ENCODE results near the gene RNGTT.

RNGTT gene

DNA sequence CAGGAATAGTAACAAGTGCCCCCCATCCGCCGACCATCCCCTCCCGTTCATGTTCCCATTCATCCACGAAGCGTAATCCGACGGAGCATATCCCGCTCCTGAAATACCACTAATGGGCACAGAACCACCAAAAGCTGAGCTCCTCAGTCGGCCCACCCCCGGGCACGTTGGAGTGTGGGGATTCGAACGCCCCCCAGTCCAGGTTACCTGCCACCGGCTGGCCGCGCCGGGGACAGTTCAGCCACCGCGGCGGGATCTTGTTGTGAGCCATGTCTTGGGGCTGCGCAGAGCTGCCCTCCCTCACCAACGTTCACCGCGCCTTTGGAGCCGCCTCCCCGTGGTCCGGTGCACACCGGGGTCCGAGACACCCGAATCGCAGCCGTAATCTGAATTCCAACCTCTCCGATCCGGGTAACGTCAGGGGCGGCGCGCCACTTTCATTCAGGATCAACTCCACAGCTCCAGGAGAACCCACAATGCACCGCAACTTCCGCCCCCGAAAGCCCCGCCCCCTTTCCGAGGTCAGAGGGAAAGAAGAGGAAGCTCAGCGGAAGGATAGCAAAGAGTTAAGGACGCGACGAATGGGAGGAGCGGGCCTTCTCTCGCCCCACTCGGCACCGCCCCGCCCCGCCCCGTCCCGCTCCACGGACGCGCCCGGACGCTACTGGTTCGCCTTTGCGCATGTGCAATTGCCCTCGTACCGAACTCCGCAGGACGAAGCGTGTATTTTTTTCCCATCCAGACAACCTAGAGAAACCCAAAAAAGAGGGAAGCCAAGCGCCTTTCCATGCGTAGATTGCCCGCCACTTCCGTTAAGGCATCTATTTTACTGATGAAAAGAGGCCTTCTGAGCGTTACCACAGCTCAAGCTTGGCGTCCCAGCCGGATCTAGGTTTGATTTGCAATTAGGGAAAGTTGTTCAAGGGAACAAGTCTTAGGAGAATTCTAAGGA, at the start of gene RNGTT:
TSS of gene RNGTT (minus strand) at position 480 of the 952 bp plus-strand sequence. CDS start at position 271, 209 bp downstream.
- Mint-ChIP-seq H3K4me1 (ENCODE audit: low read depth) (peaks cover 27% of the 10 kb centered on the region), H3K9me3 (no peaks in the 10 kb centered on the region), H3K4me3 (peak within 1 kb of the TSS; percentile 98), H3K27me3 (ENCODE audit: low read depth) (peaks cover 4% of the 10 kb centered on the region), H3K36me3 (ENCODE audit: low read depth) (peaks cover 8% of the 10 kb centered on the region), H3K27ac (peak within 1 kb of the TSS; percentile 90)

DNA sequence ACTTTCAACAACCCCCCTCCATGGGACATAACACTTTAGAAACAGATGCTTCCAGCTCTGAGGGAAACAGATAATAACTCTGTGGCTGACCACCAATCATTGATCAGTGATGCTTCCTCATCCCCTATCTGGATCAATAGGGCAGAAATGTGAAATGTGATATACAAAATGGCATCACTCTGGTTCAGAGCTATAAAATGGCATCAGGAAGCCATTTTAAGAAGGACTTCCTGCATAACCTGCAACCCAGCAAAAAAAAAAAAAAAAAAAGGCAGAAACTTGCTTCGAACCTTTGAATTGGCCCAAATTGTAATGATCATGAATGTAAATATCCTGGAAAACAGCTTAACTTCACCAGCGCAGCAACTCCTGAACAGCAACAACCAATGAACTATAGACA, 48.0 kb upstream of the RNGTT start:
- Mint-ChIP-seq H3K4me3 (no peak overlapping the region), H3K27me3 (ENCODE audit: low read depth) (no peaks in the 10 kb centered on the region), H3K27ac (no peak overlapping the region), H3K9me3 (peaks cover 11% of the 10 kb centered on the region), H3K4me1 (ENCODE audit: low read depth) (peaks cover 3% of the 10 kb centered on the region), H3K36me3 (ENCODE audit: low read depth) (no peaks in the 10 kb centered on the region)

DNA sequence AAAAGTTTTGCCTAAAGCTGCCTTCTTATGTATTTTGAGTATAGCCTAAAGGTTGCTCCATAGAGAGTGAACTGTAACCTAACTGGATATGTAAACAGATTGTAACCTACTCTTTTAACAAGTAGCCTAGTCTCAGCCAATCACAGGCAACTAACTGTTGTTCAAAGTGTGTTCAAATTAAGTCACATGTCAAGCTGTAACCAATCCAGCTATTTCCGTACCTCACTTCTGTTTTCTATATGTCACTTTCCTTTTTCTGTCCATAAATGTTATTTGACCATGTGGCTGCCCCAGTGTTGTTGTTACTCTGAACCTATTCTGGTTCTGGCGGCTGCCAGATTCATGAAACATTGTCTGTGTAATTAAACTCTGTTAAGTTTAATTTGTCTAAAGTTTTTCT, 47.4 kb upstream of the RNGTT start:
- H3K27ac Mint-ChIP-seq, result no peak overlapping the region
- no peak overlapping the region for H3K4me3 Mint-ChIP-seq
- peaks cover 8% of the 10 kb centered on the region for H3K9me3 Mint-ChIP-seq
- no peaks in the 10 kb centered on the region for H3K27me3 Mint-ChIP-seq (ENCODE audit: low read depth)
- peaks cover 3% of the 10 kb centered on the region for H3K4me1 Mint-ChIP-seq (ENCODE audit: low read depth)
- no peaks in the 10 kb centered on the region for H3K36me3 Mint-ChIP-seq (ENCODE audit: low read depth)

DNA sequence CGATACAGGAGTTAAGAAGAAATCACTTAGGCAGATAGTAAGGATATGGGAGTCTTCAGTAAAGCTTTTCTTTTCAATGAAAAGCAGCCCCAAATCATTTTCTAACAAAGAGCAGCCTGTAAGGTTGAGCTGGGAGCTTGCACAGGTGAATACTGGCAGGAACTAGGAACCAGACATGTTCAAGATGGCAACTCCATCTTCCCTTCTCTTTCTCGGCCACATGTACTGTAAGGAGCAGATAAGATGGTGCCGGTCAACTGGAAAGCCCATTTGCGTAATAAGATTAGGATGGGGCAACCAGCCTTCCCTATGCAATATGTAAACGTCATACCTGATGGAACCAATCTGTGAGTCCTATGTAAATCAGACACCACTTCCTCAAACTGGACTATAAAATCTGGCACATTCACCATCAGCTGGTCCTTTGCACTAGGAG, 46.2 kb upstream of the RNGTT start:
- Mint-ChIP-seq H3K36me3 (ENCODE audit: low read depth) (no peaks in the 10 kb centered on the region), H3K27me3 (ENCODE audit: low read depth) (no peaks in the 10 kb centered on the region), H3K4me1 (ENCODE audit: low read depth) (peaks cover 3% of the 10 kb centered on the region)

GRCh38 chr6:89008815-89009374, 45.5 kb upstream of the RNGTT start:
- peaks cover 8% of the 10 kb centered on the region for H3K9me3 Mint-ChIP-seq
- H3K27me3 Mint-ChIP-seq (ENCODE audit: low read depth), result no peaks in the 10 kb centered on the region
- H3K4me1 Mint-ChIP-seq (ENCODE audit: low read depth), result peaks cover 3% of the 10 kb centered on the region
- H3K27ac Mint-ChIP-seq, result no peak overlapping the region
- H3K4me3 Mint-ChIP-seq, result no peak overlapping the region
- H3K36me3 Mint-ChIP-seq (ENCODE audit: low read depth), result no peaks in the 10 kb centered on the region

More for the DNA sequence above, 46.2 kb upstream of the RNGTT start:
- peaks cover 8% of the 10 kb centered on the region for H3K9me3 Mint-ChIP-seq
- no peak overlapping the region for H3K27ac Mint-ChIP-seq
- H3K4me3 Mint-ChIP-seq, result no peak overlapping the region

GRCh38 chr6:89008001-89008814, 44.8 kb upstream of the RNGTT start:
- H3K36me3 Mint-ChIP-seq (ENCODE audit: low read depth), result no peaks in the 10 kb centered on the region
- H3K4me3 Mint-ChIP-seq, result no peak overlapping the region
- no peak overlapping the region for H3K27ac Mint-ChIP-seq

DNA sequence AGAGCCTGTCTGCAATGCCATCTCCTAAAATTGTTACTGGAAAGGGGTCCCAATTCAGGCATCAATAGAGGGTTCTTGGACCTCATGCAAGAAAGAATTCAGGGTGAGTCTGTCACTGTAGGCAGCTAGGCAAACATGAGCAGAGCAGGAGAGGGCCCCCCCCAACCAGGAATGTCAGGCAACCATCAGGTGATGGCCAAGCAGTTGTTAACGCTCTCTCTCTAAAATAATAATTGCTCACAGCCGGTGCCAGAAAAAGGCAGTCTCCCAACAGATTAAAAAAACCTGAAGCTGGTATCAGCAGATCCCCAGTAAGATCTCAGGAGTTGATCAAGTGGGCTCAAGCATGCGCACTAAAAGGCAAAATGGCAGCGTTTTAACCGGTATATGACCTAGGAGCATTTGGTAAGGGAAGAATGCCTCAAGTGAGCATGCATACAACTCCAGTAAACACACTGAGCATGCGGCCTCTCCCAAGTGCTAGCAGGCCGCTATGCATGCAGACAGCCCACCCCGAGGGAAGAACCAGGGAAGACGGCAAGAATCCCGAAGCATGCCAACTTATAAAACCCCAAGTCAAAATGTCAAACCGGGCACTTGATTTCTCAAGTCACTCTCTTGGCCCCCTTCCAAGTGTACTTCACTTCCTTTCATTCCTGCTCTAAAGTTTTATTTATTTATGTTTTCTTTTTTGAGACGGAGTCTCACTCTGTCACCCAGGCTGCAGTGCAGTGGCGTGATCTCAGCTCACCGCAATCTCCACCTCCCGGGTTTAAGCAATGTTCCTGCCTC, 44.0 kb upstream of the RNGTT start:
- H3K36me3 Mint-ChIP-seq (ENCODE audit: low read depth), result no peaks in the 10 kb centered on the region
- no peak overlapping the region for H3K4me3 Mint-ChIP-seq
- peaks cover 3% of the 10 kb centered on the region for H3K4me1 Mint-ChIP-seq (ENCODE audit: low read depth)
- H3K27me3 Mint-ChIP-seq (ENCODE audit: low read depth), result no peaks in the 10 kb centered on the region
- no peak overlapping the region for H3K27ac Mint-ChIP-seq
- peaks cover 8% of the 10 kb centered on the region for H3K9me3 Mint-ChIP-seq

More at GRCh38 chr6:89008001-89008814, 44.8 kb upstream of the RNGTT start:
- Mint-ChIP-seq H3K4me1 (ENCODE audit: low read depth) (peaks cover 3% of the 10 kb centered on the region), H3K9me3 (peaks cover 8% of the 10 kb centered on the region), H3K27me3 (ENCODE audit: low read depth) (no peaks in the 10 kb centered on the region)

DNA sequence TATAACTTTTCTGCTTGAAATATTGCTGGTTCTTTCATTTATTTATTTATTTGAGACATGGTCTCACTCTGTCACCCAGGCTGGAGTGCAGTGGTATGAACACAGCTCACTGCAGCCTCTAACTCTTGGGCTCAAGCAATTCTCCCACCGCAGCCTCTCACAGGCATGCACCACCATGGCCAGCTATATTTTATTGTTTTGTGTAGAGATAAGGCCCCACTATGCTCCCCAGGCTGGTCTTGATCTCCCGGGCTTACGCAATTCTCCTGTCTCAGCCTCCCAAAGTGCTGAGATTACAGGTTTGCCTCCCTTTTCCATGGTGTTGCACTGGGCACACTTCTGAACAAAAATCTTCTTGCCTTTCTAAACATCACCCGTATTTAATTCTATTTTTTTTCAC, 39.1 kb upstream of the RNGTT start:
- Mint-ChIP-seq H3K4me3 (no peak overlapping the region), H3K27ac (no peak overlapping the region), H3K27me3 (ENCODE audit: low read depth) (no peaks in the 10 kb centered on the region), H3K4me1 (ENCODE audit: low read depth) (peaks cover 3% of the 10 kb centered on the region), H3K9me3 (no peaks in the 10 kb centered on the region), H3K36me3 (ENCODE audit: low read depth) (no peaks in the 10 kb centered on the region)

GRCh38 chr6:88997327-88997726, 33.9 kb upstream of the RNGTT start:
- no peaks in the 10 kb centered on the region for H3K4me1 Mint-ChIP-seq (ENCODE audit: low read depth)
- H3K9me3 Mint-ChIP-seq, result no peaks in the 10 kb centered on the region
- H3K27ac Mint-ChIP-seq, result no peak overlapping the region
- no peak overlapping the region for H3K4me3 Mint-ChIP-seq
- H3K36me3 Mint-ChIP-seq (ENCODE audit: low read depth), result no peaks in the 10 kb centered on the region
- H3K27me3 Mint-ChIP-seq (ENCODE audit: low read depth), result no peaks in the 10 kb centered on the region

GRCh38 chr6:88992741-88993552, 29.5 kb upstream of the RNGTT start:
- H3K27me3 Mint-ChIP-seq (ENCODE audit: low read depth), result no peaks in the 10 kb centered on the region
- H3K4me3 Mint-ChIP-seq, result no peak overlapping the region
- no peaks in the 10 kb centered on the region for H3K4me1 Mint-ChIP-seq (ENCODE audit: low read depth)
- H3K9me3 Mint-ChIP-seq, result no peaks in the 10 kb centered on the region
- no peaks in the 10 kb centered on the region for H3K36me3 Mint-ChIP-seq (ENCODE audit: low read depth)
- no peak overlapping the region for H3K27ac Mint-ChIP-seq

- H3K4me3 Mint-ChIP-seq, result no peak overlapping the region
- no peaks in the 10 kb centered on the region for H3K9me3 Mint-ChIP-seq
Observed at GRCh38 chr6:88989215-88989614, 25.8 kb upstream of the RNGTT start.

GRCh38 chr6:88987922-88988321, 24.5 kb upstream of the RNGTT start:
- Mint-ChIP-seq H3K4me3 (no peak overlapping the region), H3K27me3 (ENCODE audit: low read depth) (no peaks in the 10 kb centered on the region), H3K27ac (no peak overlapping the region), H3K36me3 (ENCODE audit: low read depth) (no peaks in the 10 kb centered on the region), H3K9me3 (no peaks in the 10 kb centered on the region), H3K4me1 (ENCODE audit: low read depth) (no peaks in the 10 kb centered on the region)

More at GRCh38 chr6:88989215-88989614, 25.8 kb upstream of the RNGTT start:
- Mint-ChIP-seq H3K4me1 (ENCODE audit: low read depth) (no peaks in the 10 kb centered on the region), H3K27me3 (ENCODE audit: low read depth) (no peaks in the 10 kb centered on the region), H3K36me3 (ENCODE audit: low read depth) (no peaks in the 10 kb centered on the region), H3K27ac (no peak overlapping the region)

- H3K36me3 Mint-ChIP-seq (ENCODE audit: low read depth), result no peaks in the 10 kb centered on the region
- no peaks in the 10 kb centered on the region for H3K9me3 Mint-ChIP-seq
- H3K4me1 Mint-ChIP-seq (ENCODE audit: low read depth), result no peaks in the 10 kb centered on the region
- H3K27ac Mint-ChIP-seq, result no peak overlapping the region
- no peak overlapping the region for H3K4me3 Mint-ChIP-seq
- peaks cover 3% of the 10 kb centered on the region for H3K27me3 Mint-ChIP-seq (ENCODE audit: low read depth)
Observed at GRCh38 chr6:88985901-88986300, 22.5 kb upstream of the RNGTT start.

All from T-helper 1 cell treated with Interleukin-12 subunit alpha and Interleukin-12 subunit beta and Interleukin-4 antibody, amounts not matched to agents 30 μg/mL and 1 μg/mL, for 36 hours (primary cell).